HG02588 (cell line): ENCODE measurements around the gene ACHE.
"Not testable (repeated sequence)": the region's sequence is repeated elsewhere in the genome, so short reads cannot be mapped to it uniquely, and the experiment has no call there.

Experiments used
- ATAC-seq: cut with Tn5 transposase; IDR thresholded peaks from one replicate; pipeline ENCODE4 v1.9.1; 2021; ENCODE audit warnings: mild to moderate bottlenecking, moderate library complexity; ENCODE audit not compliant: unreplicated experiment

ACHE gene

GRCh38 chr7:100895701-100895955 lies at the start of gene ACHE:
Gene ACHE (minus strand): TSS chr7:100895888. CDS start chr7:100894232, 1,656 bp downstream.
- ATAC-seq, result no peak

- ATAC-seq, result no peak
Measured at GRCh38 chr7:100944138-100944537, 48.5 kb upstream of the ACHE start.

- no peak for ATAC-seq
Measured at GRCh38 chr7:100943693-100944092, 48.0 kb upstream of the ACHE start.

GRCh38 chr7:100942045-100942774 lies 46.5 kb upstream of the ACHE start:
- no peak for ATAC-seq

- not testable (repeated sequence) for ATAC-seq
Measured at GRCh38 chr7:100936167-100936566, 40.5 kb upstream of the ACHE start.

- ATAC-seq, result not testable (repeated sequence)
Measured at GRCh38 chr7:100935381-100935780, 39.7 kb upstream of the ACHE start.

- ATAC-seq, result no peak
Measured at GRCh38 chr7:100933734-100934133, 38.0 kb upstream of the ACHE start.

GRCh38 chr7:100929808-100930174 lies 34.1 kb upstream of the ACHE start:
- no peak for ATAC-seq

GRCh38 chr7:100923616-100924015 lies 27.9 kb upstream of the ACHE start:
- not testable (repeated sequence) for ATAC-seq

- ATAC-seq, result no peak
Measured at GRCh38 chr7:100921039-100921438, 25.4 kb upstream of the ACHE start.

GRCh38 chr7:100919779-100920437 lies 24.2 kb upstream of the ACHE start:
- not testable (repeated sequence) for ATAC-seq

GRCh38 chr7:100919335-100919734 lies 23.6 kb upstream of the ACHE start:
- not testable (repeated sequence) for ATAC-seq

- no peak for ATAC-seq
Measured at GRCh38 chr7:100914879-100915447, 19.3 kb upstream of the ACHE start.

GRCh38 chr7:100914208-100914878 lies 18.7 kb upstream of the ACHE start:
- ATAC-seq, result no peak

GRCh38 chr7:100911484-100911883 lies 15.8 kb upstream of the ACHE start:
- ATAC-seq, result no peak

- ATAC-seq, result not testable (repeated sequence)
Measured at GRCh38 chr7:100910443-100910842, 14.8 kb upstream of the ACHE start.

GRCh38 chr7:100908512-100908911 lies 12.8 kb upstream of the ACHE start:
- no peak for ATAC-seq

GRCh38 chr7:100902638-100903037 lies 7.0 kb upstream of the ACHE start:
- ATAC-seq, result no peak

GRCh38 chr7:100901921-100902332 lies 6.2 kb upstream of the ACHE start:
- no peak for ATAC-seq

GRCh38 chr7:100900978-100901377 lies 5.3 kb upstream of the ACHE start:
- no peak for ATAC-seq

- no peak for ATAC-seq
Measured at GRCh38 chr7:100899432-100899831, 3.7 kb upstream of the ACHE start.
